ENCODE measurements around the gene GNL1. TPM values are rescaled to one million over a fixed set of nuclear protein-coding genes. Genes with fewer than 3 reads are reported as not detected.

Gene GNL1
- total and polyA plus RNA-seq, 4 donors: 41.0 to 68.5 (median 54.6) TPM

- DNase-seq (peak; percentile 86 to 88 (median 86)), ATAC-seq (ENCODE audit: insufficient read depth, low FRiP score) (no peak)
- Histone ChIP-seq H3K36me3 (ENCODE audit: control insufficient read depth in 4 of 4, insufficient read depth in 4 of 4, low read length in 4 of 4) (peaks cover 16 to 38% (median 26%) of the 10 kb centered on the region in 4 donors), H3K9me3 (ENCODE audit: control insufficient read depth in 4 of 4, insufficient read depth in 3 of 4, low read length in 3 of 4) (no peaks in the 10 kb centered on the region), H3K27me3 (ENCODE audit: control insufficient read depth in 3 of 3, insufficient read depth in 3 of 3, low read length in 2 of 3) (no peaks in the 10 kb centered on the region), H3K4me1 (ENCODE audit: control insufficient read depth in 5 of 5, insufficient read depth in 5 of 5, low read length in 5 of 5) (peaks cover 0 to 19% (median 5%) of the 10 kb centered on the region in 5 donors), H3K4me3 (peak overlapping the region; percentile 95), H3K27ac (ENCODE audit: low read depth in 1 of 2, low read length in 1 of 2) (peak overlapping the region; percentile 93 to 100), H3K9ac (ENCODE audit: insufficient read depth in 1 of 2, low read length in 2 of 2) (peak overlapping the region; percentile 86 to 97)
- WGBS, 2 donors: 14 to 18% methylated on average over 34 of the region's 34 CpGs
- no peak for TF ChIP-seq CTCF (IDR thresholded peaks at IDR 0.05; ENCODE audit: control extremely low read depth, extremely low read depth)
These were observed 1.1 kb downstream of the GNL1 start for GRCh38 chr6:30554962-30555815.

GRCh38 chr6:30554404-30554803 lies 1.9 kb downstream of the GNL1 start:
- no peak for ATAC-seq (ENCODE audit: insufficient read depth, low FRiP score)
- Histone ChIP-seq H3K4me1 (ENCODE audit: control insufficient read depth in 5 of 5, insufficient read depth in 5 of 5, low read length in 5 of 5) (peaks cover 0 to 19% (median 5%) of the 10 kb centered on the region in 5 donors), H3K27me3 (ENCODE audit: control insufficient read depth in 3 of 3, insufficient read depth in 3 of 3, low read length in 2 of 3) (no peaks in the 10 kb centered on the region), H3K36me3 (ENCODE audit: control insufficient read depth in 4 of 4, insufficient read depth in 4 of 4, low read length in 4 of 4) (peaks cover 18 to 40% (median 27%) of the 10 kb centered on the region in 4 donors), H3K9ac (ENCODE audit: insufficient read depth in 1 of 2, low read length in 2 of 2) (peak overlapping the region in 1 of 2 donors; percentile 86), H3K27ac (ENCODE audit: low read depth in 1 of 2, low read length in 1 of 2) (no peak overlapping the region), H3K4me3 (no peak overlapping the region), H3K9me3 (ENCODE audit: control insufficient read depth in 4 of 4, insufficient read depth in 3 of 4, low read length in 3 of 4) (no peaks in the 10 kb centered on the region)
- no peak for TF ChIP-seq CTCF (IDR thresholded peaks at IDR 0.05; ENCODE audit: control extremely low read depth, extremely low read depth)
- no peak for DNase-seq
- WGBS, 2 donors: 93 to 96% methylated on average over 4 of the region's 4 CpGs

GRCh38 chr6:30548375-30548774 lies 7.9 kb downstream of the GNL1 start:
- 51 to 75% methylated on average over 2 of the region's 2 CpGs for WGBS, 2 donors
- H3K9ac ChIP-seq (ENCODE audit: insufficient read depth in 1 of 2, low read length in 2 of 2): no peak overlapping the region
- no peaks in the 10 kb centered on the region for H3K4me1 ChIP-seq (ENCODE audit: control insufficient read depth in 5 of 5, insufficient read depth in 5 of 5, low read length in 5 of 5)
- H3K4me3 ChIP-seq: no peak overlapping the region
- no peak for ATAC-seq (ENCODE audit: insufficient read depth, low FRiP score)
- no peaks in the 10 kb centered on the region for H3K9me3 ChIP-seq (ENCODE audit: control insufficient read depth in 4 of 4, insufficient read depth in 3 of 4, low read length in 3 of 4)
- H3K27me3 ChIP-seq (ENCODE audit: control insufficient read depth in 3 of 3, insufficient read depth in 3 of 3, low read length in 2 of 3): no peaks in the 10 kb centered on the region
- no peak for DNase-seq
- no peak overlapping the region for H3K27ac ChIP-seq (ENCODE audit: low read depth in 1 of 2, low read length in 1 of 2)
- TF ChIP-seq CTCF (IDR thresholded peaks at IDR 0.05; ENCODE audit: control extremely low read depth, extremely low read depth): no peak
- peaks cover 29 to 45% (median 35%) of the 10 kb centered on the region in 4 donors for H3K36me3 ChIP-seq (ENCODE audit: control insufficient read depth in 4 of 4, insufficient read depth in 4 of 4, low read length in 4 of 4)
